Activated T-cell treated with anti-CD3 and anti-CD28 coated beads for 24 hours (primary cell): ENCODE results near the gene LRRK2.
"Not testable (repeated sequence)": the region's sequence is repeated elsewhere in the genome, so short reads cannot be mapped to it uniquely, and the experiment has no call there.

ENCODE experiments used
- DNase-seq: peaks from one replicate; pipeline ENCODE4 v3.0.0-alpha.2; 2020; ENCODE audit warnings: low read depth

LRRK2 gene

GRCh38 chr12:40315375-40315774 lies 90.6 kb downstream of the LRRK2 start:
- DNase-seq, result no peak

GRCh38 chr12:40324261-40324660 lies 99.5 kb downstream of the LRRK2 start:
- no peak for DNase-seq

GRCh38 chr12:40325349-40325960 lies 100.7 kb downstream of the LRRK2 start:
- no peak for DNase-seq

- no peak for DNase-seq
Observed at GRCh38 chr12:40327535-40327934, 102.7 kb downstream of the LRRK2 start.

- no peak for DNase-seq
Observed at GRCh38 chr12:40330180-40330579, 105.4 kb downstream of the LRRK2 start.

GRCh38 chr12:40331886-40332285 lies 107.1 kb downstream of the LRRK2 start:
- DNase-seq, result no peak

- DNase-seq, result no peak
Observed at GRCh38 chr12:40335991-40336390, 111.2 kb downstream of the LRRK2 start.

GRCh38 chr12:40336573-40337199 lies 111.9 kb downstream of the LRRK2 start:
- DNase-seq, result no peak

GRCh38 chr12:40338071-40338470 lies 113.3 kb downstream of the LRRK2 start:
- no peak for DNase-seq

GRCh38 chr12:40338621-40339020 lies 113.8 kb downstream of the LRRK2 start:
- no peak for DNase-seq

GRCh38 chr12:40342010-40342409 lies 117.2 kb downstream of the LRRK2 start:
- no peak for DNase-seq

- no peak for DNase-seq
Observed at GRCh38 chr12:40343124-40343523, 118.3 kb downstream of the LRRK2 start.

- DNase-seq, result no peak
Observed at GRCh38 chr12:40344312-40344711, 119.5 kb downstream of the LRRK2 start.

- no peak for DNase-seq
Observed at GRCh38 chr12:40351976-40352375, 127.2 kb downstream of the LRRK2 start.

- no peak for DNase-seq
Observed at GRCh38 chr12:40375076-40375475, 150.3 kb downstream of the LRRK2 start.

GRCh38 chr12:40376533-40377267 lies 151.9 kb downstream of the LRRK2 start:
- no peak for DNase-seq

GRCh38 chr12:40378691-40379090 lies 153.9 kb downstream of the LRRK2 start:
- no peak for DNase-seq

GRCh38 chr12:40382217-40382616 lies 157.4 kb downstream of the LRRK2 start:
- DNase-seq, result no peak

GRCh38 chr12:40387279-40387678 lies 162.5 kb downstream of the LRRK2 start:
- not testable (repeated sequence) for DNase-seq

GRCh38 chr12:40390980-40391379 lies 166.2 kb downstream of the LRRK2 start:
- no peak for DNase-seq

GRCh38 chr12:40393026-40393425 lies 168.2 kb downstream of the LRRK2 start:
- no peak for DNase-seq

- DNase-seq, result no peak
Observed at GRCh38 chr12:40399656-40400055, 174.9 kb downstream of the LRRK2 start.

GRCh38 chr12:40405419-40405818 lies 180.6 kb downstream of the LRRK2 start:
- no peak for DNase-seq
